ENCODE data around the gene SLC41A3.
"Not testable (repeated sequence)": the region's sequence is repeated elsewhere in the genome, so short reads cannot be mapped to it uniquely, and the experiment has no call there.

Gene SLC41A3

DNA sequence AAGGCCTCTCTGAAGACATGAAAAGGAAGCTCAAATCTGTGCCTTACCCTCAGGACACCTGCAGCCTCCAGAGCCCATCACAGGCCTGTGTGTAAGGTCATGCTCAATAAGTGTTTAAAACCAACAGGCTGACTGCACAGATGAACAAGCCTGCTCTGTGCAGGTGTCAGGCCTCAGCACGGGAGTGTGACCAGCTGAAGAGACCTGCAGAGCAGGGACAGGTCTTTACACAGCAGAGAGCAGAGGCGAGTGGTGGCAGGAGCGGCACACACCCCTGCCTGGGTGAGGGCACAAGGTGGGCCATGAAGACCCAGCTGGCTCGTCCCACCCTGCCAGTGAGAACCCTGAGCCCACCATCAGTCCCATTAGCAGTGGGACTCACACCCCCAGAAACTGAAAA lies 58.1 kb downstream of the SLC41A3 start:
- no peak for DNase-seq (ENCODE audit: low spot score)

DNA sequence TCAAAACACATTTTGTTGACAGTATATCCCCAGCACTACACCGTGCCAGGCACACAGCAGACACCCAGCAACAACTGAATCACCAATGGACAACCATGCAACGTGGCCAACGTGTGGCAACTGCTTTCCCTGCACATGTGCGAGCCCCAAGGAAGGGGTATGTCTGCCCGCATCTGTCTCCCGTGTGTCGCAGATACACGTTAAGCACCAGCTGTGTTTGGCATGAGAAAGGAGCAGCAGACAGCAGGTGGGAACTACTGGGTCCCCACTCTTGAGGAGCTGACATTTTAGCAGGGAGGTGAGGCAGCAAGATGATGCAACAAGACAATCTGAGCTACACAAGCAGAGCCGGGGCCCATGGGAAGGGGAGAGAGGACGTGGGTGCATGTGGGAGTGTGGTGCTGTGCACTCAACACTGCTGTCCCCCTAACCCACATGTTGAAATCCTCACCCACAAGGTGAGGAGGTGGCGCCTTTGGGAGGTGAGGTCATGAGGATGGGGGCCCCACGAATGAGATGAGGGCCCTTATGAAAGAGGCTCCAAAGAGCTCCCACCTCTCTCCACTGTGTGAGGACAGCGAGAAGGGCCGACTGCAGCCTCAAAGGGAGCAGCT lies 58.7 kb downstream of the SLC41A3 start:
- DNase-seq (ENCODE audit: low spot score), result no peak

DNA sequence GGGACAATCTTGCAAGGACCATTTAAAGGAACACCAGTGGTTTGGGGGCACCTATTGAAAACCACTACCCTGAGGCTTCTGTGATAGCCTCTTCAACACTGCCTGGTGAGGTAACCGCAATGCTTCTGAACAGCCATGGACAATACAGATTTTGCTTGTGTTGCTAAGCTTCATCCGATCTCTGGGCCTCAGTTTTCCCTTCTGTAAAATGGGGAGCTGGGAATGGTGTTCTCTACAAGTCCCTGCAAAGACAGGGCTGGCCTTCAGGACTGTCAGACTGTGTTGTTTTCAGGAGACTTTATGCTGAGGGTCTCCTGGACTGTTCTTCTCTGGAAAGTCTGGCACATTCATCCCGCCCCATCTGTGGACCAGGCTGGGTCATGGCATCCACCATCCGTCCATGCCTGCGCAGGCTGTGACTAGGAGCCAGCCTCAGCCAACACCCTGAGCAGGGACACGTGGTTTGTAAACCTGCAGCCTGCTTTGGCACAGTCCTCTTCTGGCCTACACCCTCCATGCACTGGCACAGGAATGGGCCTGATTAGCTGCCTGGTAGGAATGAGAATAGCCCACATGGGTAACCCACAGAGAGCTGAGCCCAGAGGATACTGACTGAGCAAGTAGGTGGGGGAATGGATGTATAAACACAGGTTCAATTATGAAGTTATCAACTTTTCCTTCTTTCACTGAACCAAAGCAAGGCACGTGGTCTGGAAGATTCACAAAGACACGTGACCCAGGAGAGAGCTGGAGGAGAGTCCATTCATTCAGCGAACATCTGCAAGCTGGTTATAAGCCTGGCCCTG lies 59.7 kb downstream of the SLC41A3 start:
- DNase-seq (ENCODE audit: low spot score), result no peak

DNA sequence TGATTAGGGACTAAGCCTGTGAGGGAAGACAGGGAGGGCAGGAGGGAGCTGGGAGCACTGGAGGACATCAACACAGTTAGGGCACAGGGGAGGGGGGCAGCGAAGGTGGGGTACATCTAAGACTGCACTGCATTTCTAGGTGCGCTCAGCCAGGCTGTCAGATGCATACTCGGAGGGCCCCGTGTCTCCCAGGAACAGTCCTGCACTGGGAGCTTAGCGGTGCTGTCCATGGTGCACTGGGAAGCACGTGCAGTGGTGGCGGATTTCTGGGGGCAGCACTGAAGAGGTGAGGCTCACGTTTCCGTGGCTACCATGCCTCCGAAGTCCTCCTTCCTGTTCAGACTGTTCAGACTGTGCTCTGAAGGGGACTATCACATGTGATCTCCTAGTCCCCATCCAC lies 60.5 kb downstream of the SLC41A3 start:
- no peak for DNase-seq (ENCODE audit: low spot score)

DNA sequence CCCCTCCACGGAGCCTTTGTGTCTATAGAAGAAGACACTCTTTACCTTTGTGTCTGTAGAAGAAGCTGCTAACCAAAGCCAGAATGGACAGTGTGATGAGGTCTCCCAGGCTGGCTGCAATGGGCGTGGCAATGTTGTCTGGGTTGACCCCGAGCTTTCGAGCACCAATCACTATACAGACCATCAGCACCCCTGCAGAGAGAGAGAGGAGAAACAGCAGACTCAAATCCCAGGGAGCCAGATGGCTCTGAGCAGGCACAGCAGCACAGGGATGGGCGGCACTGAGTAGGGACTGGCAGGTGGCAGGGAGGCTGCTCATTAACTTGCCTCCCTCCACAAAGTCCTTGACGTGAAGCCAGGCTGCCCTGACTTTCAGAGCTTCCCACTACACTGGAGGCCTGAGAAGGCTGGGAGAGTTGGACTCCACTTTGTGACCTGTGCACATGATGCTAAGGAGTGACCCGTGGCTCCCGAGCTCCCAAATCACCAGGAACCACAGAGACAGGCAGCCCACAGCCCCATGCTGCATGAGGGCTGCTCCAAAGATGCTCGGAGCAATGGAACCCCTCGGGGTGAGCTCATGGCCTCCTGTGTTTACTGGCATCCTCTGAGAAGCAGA lies 61.1 kb downstream of the SLC41A3 start:
- DNase-seq (ENCODE audit: low spot score), result no peak

DNA sequence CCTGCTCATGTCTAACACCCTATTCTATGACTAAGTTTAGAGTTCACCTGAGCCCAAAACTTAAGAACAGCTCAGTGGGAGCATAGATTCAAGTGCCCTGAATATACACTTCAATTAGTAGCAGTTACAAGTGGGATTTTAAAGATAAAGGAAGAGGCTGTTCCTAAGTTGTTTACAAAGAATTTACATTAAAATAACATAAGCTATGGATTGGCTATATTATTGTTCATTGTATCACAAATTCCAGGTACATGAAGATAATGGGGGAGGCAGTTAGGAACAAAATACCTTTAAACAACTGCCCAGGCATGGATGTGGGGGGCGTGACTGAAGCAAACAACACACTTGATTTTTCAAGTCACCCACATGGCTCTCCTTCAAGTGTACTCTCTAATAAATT lies 62.2 kb downstream of the SLC41A3 start:
- no peak for DNase-seq (ENCODE audit: low spot score)

DNA sequence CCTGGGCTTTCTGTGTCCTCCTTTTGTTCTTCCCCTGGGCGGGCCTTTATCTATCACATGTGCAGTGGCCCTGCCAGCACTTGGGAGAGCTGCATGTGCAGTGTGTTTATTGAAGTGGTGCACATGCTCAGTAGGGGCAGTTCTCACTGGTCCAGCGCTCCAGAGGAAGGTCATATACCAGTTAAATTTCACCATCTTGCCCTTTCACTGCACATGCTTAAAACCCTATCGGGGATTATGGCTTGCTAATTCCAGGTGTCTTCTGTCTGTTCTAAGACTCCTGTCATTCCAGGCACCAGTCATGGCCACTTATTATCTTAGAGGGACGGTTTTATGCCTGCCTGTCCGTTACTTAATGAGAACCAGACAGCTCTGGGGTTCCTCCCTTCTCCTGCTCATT lies 62.7 kb downstream of the SLC41A3 start:
- no peak for DNase-seq (ENCODE audit: low spot score)

DNA sequence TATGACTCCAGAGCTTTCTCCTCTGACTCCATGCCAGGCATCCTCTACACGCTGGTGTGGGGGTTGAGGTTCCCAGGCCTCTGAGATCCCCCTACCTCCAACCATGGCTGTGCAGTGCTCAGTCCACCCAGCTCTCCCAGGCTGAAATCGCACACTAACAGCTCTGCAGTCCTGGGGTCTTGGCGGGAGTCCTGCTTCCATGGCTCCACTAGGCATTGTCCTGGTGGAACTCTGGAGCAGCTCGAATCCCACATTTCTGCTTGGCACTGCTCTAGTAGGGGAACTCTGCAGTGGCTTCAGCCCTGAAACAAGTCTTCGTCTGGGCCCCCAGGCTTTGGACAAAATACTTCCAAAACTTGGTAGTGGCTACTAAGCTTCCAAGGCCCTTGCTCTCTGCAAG lies 64.2 kb downstream of the SLC41A3 start:
- no peak for DNase-seq (ENCODE audit: low spot score)

DNA sequence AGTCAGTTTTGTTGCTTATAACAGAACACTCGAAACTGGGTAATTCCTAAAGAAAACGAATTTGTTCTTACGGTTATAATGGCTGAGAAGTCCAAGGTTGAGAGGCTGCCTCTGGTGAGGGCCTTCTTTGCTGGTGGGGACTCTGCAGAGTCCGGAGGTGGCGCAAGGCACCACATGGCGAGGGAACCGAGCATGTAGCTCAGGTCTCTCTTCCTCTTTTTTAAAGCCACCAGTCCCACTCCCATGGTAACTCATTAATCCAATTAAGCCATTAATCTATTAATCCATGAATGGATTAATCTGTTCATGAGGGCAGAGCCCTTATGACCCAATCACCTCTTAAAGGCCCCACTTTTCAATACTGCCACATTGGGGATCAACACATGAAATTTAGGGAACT lies 64.9 kb downstream of the SLC41A3 start:
- no peak for DNase-seq (ENCODE audit: low spot score)

DNA sequence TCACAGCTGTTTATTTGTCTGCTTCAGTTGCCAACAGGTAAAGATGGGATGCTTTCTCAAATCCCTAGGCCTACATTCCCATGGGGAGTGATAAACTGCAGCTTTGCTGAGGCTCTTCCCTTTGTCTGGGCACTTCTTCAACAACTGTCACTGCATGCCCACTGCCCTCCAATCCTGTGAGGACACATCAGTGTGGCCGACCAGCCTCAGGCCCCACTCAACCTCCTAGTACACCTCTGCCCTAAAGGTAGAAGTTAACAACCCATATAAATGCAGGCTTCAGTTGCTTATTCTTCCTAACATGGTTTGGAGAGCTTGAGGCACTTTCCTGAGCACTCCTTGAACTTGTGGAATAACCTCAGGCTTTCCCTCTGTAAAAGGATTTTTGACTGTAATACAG lies 65.4 kb downstream of the SLC41A3 start:
- no peak for DNase-seq (ENCODE audit: low spot score)

DNA sequence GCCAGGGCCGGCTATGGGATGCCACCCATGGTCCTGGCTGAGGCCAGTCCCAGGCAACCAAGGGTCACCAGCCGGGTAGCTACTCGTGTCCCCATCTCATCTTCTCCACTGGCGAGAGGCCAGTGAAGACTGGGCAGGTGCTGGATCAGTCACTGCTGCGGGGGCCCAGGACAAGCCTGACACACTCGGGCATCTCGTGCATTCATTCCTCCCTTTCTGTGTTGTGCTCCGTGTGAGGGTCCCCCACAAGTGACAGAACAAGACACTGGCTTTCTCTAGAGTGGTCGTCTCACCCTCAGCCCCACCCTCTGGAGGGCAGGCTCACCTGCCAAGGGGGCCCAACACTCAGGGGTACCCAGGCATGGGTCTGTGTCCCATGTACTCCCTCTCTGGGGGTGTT lies 66.6 kb downstream of the SLC41A3 start:
- no peak for DNase-seq (ENCODE audit: low spot score)

DNA sequence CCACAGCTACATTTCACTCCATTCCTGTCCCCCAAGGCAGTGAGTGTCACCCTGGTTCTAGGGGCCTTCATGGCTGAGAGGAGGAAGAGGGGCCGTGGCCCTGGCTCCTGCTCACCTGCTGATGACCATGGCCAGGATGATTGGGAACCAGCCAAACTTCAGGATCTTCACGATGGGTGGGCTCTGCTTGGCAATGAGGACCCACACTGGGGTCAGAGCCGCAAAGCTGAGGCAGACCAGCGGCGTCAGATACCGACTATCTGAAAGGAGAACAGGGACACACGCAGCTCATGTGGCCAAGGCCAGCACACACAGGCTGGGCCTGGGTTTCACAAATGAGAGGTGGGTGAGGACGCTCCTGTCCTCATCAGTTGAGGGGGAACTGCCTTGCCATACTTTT lies 67.3 kb downstream of the SLC41A3 start:
- no peak for DNase-seq (ENCODE audit: low spot score)

DNA sequence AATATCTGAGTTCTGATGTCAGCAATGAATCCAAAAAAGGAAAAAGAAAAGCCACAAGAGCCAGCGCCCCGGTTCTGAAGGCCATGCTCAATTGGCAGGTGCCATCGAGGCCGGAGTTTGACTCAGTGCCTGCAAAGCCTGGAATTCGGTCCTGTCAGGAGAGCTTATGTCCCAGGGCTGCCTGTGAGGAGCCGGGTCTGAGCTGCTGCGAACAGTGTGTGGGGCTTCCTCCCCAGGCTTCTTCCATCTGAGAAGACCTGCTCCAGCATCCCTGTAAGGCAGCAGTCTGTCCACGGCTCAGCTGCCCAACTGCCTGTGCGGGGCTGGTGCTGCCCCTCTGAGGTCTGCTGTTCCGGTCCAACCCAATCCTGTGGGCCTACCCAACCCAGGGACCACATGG lies 68.8 kb downstream of the SLC41A3 start:
- DNase-seq (ENCODE audit: low spot score), result no peak

DNA sequence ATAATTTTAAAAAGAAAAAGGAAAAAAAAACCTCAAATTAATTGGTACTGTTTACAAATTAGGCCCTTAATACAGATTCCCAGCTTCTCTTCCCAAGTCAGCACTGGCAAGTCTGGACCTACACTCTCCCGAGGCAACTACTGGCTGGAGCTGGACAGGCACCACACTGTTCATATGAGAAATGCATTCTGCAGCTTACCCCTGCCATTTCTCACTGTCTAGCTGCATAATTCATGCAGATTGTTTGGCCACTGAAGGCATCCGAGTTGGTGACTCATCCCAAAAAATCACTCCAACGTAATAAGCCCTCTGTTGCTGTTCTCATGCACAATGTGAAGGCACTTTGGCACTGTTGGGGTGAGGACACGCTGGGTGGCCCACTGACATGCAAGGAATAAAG lies 69.7 kb downstream of the SLC41A3 start:
- DNase-seq (ENCODE audit: low spot score), result no peak

DNA sequence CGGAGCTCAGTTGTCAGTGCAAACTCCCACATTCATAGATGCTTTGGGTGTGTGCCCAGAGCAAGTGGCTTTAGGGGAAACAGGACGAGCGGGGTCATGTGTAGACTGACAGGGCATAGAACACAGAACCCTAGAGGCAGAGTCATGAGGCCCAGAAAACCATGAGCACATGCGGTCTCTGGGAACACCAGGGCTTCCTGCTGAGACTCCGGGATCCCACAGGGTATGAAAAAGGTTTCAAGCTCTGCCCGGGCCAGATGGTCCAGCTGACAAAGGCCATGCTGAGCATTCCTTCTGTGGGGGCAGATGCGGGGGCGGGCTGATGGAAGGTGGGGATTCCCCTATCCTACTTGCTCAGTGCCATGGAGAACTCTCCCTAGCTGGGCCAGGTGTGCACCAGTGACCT lies 70.2 kb downstream of the SLC41A3 start:
- DNase-seq (ENCODE audit: low spot score), result no peak

DNA sequence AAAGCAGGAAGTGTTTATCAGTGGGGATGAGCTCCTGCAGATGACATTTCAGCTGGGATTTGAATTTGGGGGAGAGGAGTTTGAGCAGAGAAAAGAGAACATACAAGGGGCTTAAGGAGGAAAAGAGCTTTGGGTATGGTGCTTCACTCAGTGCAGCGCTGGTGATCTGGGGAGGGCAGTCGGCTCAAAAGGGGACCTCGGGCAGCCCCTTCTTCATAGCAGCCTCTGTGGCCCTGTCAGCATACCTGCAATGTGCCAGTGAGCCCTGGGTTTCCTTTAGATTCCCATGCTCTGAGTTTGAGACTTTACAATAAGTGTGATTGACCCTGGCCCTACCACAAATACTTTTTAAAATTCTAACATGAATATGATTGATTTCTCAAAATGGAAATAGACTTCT lies 74.7 kb downstream of the SLC41A3 start:
- no peak for DNase-seq (ENCODE audit: low spot score)

DNA sequence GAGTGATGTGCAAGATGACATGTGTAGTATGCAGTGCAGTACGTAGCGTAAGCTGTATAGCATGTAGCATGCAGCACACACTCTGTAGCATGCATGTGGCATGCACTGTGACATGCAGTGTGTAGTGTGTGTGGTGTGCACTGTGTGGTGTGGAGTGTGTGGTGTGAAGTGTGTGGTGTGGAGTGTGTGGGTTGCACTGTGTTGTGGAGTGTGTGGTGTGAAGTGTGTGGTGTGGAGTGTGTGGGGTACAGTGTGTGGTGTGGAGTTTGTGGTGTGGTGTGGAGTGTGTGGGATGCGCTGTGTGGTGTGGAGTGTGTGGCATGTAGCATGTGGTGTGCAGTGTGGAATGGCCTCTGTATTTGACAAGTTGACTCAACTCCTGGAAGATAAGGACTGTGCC lies 75.7 kb downstream of the SLC41A3 start:
- DNase-seq (ENCODE audit: low spot score), result no peak

DNA sequence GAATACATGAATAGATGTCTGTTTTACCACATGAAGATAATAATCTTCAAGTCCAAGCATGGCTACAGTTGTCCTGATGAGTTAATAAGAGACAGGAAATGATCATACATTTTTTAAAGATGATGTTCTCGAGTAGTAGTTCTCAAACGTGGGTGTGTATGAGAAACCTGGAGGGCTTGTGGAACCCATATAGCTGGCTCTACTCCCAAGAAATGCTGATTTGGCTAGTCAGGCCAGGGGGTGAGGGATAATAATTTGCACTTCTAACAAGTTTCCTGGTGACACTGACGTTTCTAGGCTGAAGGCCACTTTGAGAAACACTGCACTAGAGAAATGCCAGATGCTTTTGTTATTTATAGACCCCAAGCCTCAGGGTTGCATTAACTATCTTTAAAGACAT lies 78.0 kb downstream of the SLC41A3 start:
- DNase-seq (ENCODE audit: low spot score), result peak; percentile 7

DNA sequence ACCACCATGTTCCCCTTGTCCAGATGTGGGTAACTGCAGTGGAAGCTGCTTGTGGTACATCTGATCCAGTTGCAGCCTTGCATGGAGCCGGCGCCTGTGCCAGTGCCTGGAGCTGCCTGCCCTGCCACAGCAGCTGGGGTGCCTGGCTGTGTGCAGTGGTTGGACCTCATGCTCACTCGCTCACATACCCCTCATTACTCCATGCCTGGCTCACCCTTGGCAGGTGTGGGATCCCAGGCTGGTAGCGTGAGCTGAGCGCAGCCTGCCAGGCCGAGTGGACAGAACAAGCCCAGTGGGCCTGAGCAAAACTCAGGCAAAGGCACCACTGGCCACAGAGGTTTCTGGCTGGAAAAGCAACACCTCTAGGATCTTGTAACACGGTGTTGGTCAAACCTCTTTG lies 79.2 kb downstream of the SLC41A3 start:
- DNase-seq (ENCODE audit: low spot score), result no peak

DNA sequence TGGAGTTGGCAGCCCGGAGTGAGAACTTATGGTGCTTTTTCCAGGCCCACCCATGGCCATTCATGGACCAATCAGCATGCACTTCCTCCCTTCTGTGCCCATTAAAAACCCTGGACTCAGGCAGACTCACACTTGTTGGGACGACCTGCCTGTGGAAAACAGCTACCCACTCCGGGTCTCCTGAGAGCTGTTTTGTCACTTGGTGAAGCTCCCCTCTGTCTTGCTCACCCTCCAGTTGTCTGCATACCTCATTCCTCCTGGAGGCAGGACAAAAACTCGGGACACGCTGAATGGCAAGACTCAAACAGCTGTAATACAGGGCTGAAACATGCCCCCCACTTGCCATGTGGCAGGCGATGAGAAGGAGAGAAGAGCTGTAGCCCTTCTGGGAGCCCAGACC lies 79.7 kb downstream of the SLC41A3 start:
- no peak for DNase-seq (ENCODE audit: low spot score)

DNA sequence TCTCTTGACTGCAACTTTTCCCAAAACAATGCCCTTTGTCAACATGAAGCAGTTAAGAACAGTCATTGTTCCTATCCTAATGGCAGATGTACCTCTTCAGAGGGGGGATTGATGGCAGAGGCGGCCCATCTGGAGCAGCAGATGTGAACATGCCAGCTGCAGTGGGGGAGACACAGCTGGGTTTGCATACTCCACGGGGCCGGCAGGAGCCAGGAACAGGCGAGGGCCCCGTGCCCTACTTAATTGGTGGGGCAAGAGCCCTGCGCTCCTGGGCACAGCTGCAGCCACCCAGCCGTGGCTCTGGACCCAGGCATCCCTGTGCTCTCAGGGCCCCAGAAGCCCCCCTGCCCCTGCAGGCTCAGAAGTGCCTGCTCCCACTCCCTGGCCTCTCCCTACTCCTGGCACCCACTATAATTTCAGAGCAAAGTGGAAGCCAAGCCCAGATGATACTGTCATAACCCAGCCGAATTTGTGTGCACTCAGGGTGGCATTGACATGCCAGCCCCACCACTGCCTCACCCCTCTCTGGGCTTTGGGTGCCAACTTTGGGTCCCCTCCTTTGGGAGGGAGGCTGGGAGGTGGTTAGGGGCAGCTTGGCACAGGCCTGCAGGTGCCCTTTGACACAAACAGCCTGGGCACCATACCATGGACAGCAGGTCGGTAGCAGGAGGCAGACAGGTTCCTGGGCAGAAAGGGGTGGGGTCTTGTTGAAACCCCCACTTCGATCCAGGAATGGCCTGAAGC lies 80.3 kb downstream of the SLC41A3 start:
- DNase-seq (ENCODE audit: low spot score), result no peak

DNA sequence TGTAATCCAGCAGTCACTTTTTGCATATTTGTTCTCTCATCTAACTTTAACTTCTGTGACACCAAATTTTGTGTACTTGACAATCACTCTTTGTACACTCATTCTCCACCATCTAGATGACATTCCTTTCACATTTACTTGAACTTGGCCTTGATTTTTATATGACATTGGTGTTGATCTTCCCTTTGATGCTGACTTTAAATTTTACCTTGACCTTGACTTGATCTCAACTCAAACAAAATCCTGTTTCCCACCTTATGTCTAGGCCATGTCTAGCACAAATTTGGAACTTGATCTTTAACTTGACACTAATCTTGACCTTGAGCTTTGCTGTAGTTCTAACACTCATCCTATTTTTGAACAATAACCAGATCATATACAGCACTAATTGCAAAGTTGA lies 81.7 kb downstream of the SLC41A3 start:
- no peak for DNase-seq (ENCODE audit: low spot score)

DNA sequence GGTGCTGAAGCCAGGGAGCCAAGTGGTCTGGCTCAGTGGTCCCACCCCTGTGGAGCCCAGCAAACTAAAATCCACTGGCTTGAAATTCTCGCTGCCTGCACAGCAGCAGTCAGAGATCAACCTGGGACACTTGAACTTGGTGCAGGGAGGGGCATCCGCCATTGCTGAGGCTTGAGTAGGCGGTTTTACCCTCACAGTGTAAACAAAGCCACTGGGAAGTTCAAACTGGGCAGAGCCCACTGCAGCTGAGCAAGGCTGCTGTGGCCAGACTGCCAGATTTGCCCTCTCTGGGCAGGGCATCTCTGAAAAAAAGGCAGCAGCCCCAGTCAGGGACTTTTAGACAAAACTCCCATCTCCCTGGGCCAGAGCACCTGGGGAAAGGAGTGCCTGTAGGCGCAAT lies 87.2 kb downstream of the SLC41A3 start:
- DNase-seq (ENCODE audit: low spot score), result not testable (repeated sequence)
